K562 (cell line): ENCODE measurements around the gene ASB15. TPM values are rescaled to one million over a fixed set of nuclear protein-coding genes. Genes with fewer than 3 reads are reported as not detected.

Source experiments
- ATAC-seq: fragments of 200-7000 bp; cut with Tn5 transposase; 3 replicates; pipeline ENCODE4 v1.9.1; 2020; ENCODE audit warnings: moderate library complexity
- BruUV-seq: library from RNA; stranded (reverse); fragments of 400-500 nt; replicated peaks from 2 replicates; lab custom pipeline; 2021; lab: Mats Ljungman, UMichigan
- CTCF ChIA-PET: fragments of 300-600 bp; formaldehyde crosslinking; extraction: SDS; loops from one replicate; lab custom pipeline; 2021; ENCODE audit warnings: low intra/inter-chr PET ratio; lab: Yijun Ruan, JAX
- POLR2A ChIA-PET: fragments of 300-600, 350-650 bp; sonication (Branson Sonifier 250); formaldehyde crosslinking; extraction: SDS; loops from one replicate; lab custom pipeline; 2021; ENCODE audit warnings: antibody characterized with exemption, inconsistent platforms; lab: Yijun Ruan, JAX
- DNase-seq, 4 experiments: peaks; one replicate each; pipeline versions ENCODE4 v3.0.0 to v3.0.0-alpha.2; 2011 to 2018; ENCODE audit warnings: low spot score in 3 of 4, mixed read lengths in 3 of 4; ENCODE audit errors: extremely low read depth in 1 of 4
- FAIRE-seq: peaks from 2 replicates; lab custom pipeline; 2011; peaks lifted over from hg19 to GRCh38; lab: Jason Lieb, UNC
- H2AFZ ChIP-seq: 2 replicates; pipeline ENCODE4 v1.6.0; 2011; ENCODE audit warnings: low read depth, low read length, control low read depth, inconsistent platforms
- H3K27ac ChIP-seq: fragments of 200-600 bp; 3 replicates; pipeline ENCODE4 v1.8.0; 2011; ENCODE audit warnings: low read depth, mild to moderate bottlenecking, control low read depth, inconsistent platforms, low read length, moderate library complexity, mixed read lengths; ENCODE audit errors: extremely low read depth
- H3K27me3 ChIP-seq, 2 experiments: fragments of 300-600 bp in 1 of 2; 2 replicates in 1 of 2; 3 replicates in 1 of 2; pipeline versions ENCODE4 v1.6.0 to v1.8.0; 2011; ENCODE audit warnings: inconsistent platforms in 2 of 2, low read length in 2 of 2, mild to moderate bottlenecking in 1 of 2, mixed read lengths in 1 of 2, moderate library complexity in 1 of 2; ENCODE audit not compliant: control insufficient read depth in 2 of 2, insufficient read depth in 2 of 2
- H3K36me3 ChIP-seq: fragments of 300-600 bp; 3 replicates; pipeline ENCODE4 v1.8.0; 2011; ENCODE audit warnings: mild to moderate bottlenecking, low read length, inconsistent platforms; ENCODE audit not compliant: control insufficient read depth, insufficient read depth
- H3K4me1 ChIP-seq, 2 experiments: fragments of 200-600 bp in 1 of 2; replicated peaks in 1 of 2; 2 replicates in 1 of 2; 3 replicates in 1 of 2; pipeline versions ENCODE4 v1.5.1 to v1.8.0; 2011; ENCODE audit warnings: inconsistent platforms in 2 of 2, low read length in 2 of 2, mild to moderate bottlenecking in 1 of 2, mixed read lengths in 1 of 2, moderate library complexity in 1 of 2; ENCODE audit not compliant: control insufficient read depth in 2 of 2, insufficient read depth in 2 of 2
- H3K4me2 ChIP-seq: 2 replicates; pipeline ENCODE4 v1.6.1; 2011; ENCODE audit warnings: low read length, control low read depth, inconsistent platforms, mixed read lengths; ENCODE audit not compliant: insufficient read depth
- H3K4me3 ChIP-seq: fragments of 200-600 bp; sonication (generic), shearing (Covaris generic); 2 replicates; pipeline ENCODE4 v1.5.1; 2016; ENCODE audit warnings: control low read depth, inconsistent platforms
- H3K79me2 ChIP-seq: fragments of 200-600 bp; 3 replicates; pipeline ENCODE4 v1.8.0; 2011; ENCODE audit warnings: low read length, inconsistent platforms; ENCODE audit not compliant: control insufficient read depth, insufficient read depth
- H3K9ac ChIP-seq, 2 experiments: 2 replicates each; pipeline versions ENCODE4 v1.6.0 to v1.6.1; 2011; ENCODE audit warnings: low read depth in 2 of 2, low read length in 2 of 2, control low read depth in 1 of 2, inconsistent platforms in 1 of 2, mild to moderate bottlenecking in 1 of 2, mixed read lengths in 1 of 2; ENCODE audit not compliant: insufficient read depth in 1 of 2
- H3K9me1 ChIP-seq: one replicate; pipeline ENCODE4 v1.6.0; 2011; ENCODE audit warnings: inconsistent platforms, mild to moderate bottlenecking, low read length, moderate library complexity; ENCODE audit not compliant: control insufficient read depth, insufficient read depth
- H3K9me3 ChIP-seq: replicated peaks from 2 replicates; pipeline ENCODE4 v1.5.1; 2011; ENCODE audit warnings: low read depth, low read length, inconsistent platforms; ENCODE audit not compliant: control insufficient read depth, insufficient read depth
- H4K20me1 ChIP-seq: replicated peaks from 2 replicates; pipeline ENCODE4 v1.6.1; 2011; ENCODE audit warnings: low read length, inconsistent platforms, mixed read lengths; ENCODE audit not compliant: control insufficient read depth, insufficient read depth
- CEBPG ChIP-seq, 3 experiments: fragments of 200-800 bp in 1 of 3; sonication (Bioruptor generic) in 1 of 3; sonication (generic) in 1 of 3; formaldehyde crosslinking in 1 of 3; IDR thresholded peaks in 2 of 3; conservative IDR thresholded peaks in 1 of 3; 2 replicates each; pipeline versions ENCODE4 v1.6.1 to v1.8.0; 2016 to 2022; ENCODE audit warnings: missing compliant biosample characterization in 2 of 3, missing genetic modification characterization in 2 of 3, mild to moderate bottlenecking in 1 of 3, missing genetic modification reagents in 1 of 3
- ELF2 ChIP-seq: fragments of 250-450 bp; sonication (Bioruptor Pico); IDR thresholded peaks from 2 replicates; pipeline ENCODE4 v1.5.0; 2021; ENCODE audit warnings: mild to moderate bottlenecking
- KLF16 ChIP-seq: IDR thresholded peaks from 2 replicates; pipeline ENCODE4 v1.6.1; 2016; ENCODE audit warnings: antibody characterized with exemption
- LARP7 ChIP-seq: fragments of 450-650 bp; IDR thresholded peaks from 2 replicates; pipeline ENCODE4 v1.6.1; 2016
- POLR2H ChIP-seq: IDR thresholded peaks from 2 replicates; pipeline ENCODE4 v1.6.1; 2016; ENCODE audit warnings: missing genetic modification characterization, low read depth, mild to moderate bottlenecking, control low read depth, missing compliant biosample characterization, moderate library complexity
- RAD21 ChIP-seq, 2 experiments: fragments of 250-450 bp in 1 of 2; fragments of 450-650 bp in 1 of 2; sonication (Bioruptor Pico) in 1 of 2; formaldehyde crosslinking in 1 of 2; IDR thresholded peaks in 1 of 2; conservative IDR thresholded peaks in 1 of 2; 2 replicates each; pipeline versions ENCODE4 v1.4.0 to v1.8.0; 2020 to 2022; ENCODE audit warnings: mild to moderate bottlenecking in 2 of 2, moderate library complexity in 1 of 2
- SMC3 ChIP-seq: conservative IDR thresholded peaks from 2 replicates; pipeline ENCODE4 v1.6.1; 2011; ENCODE audit warnings: low read depth, low read length, improper control_type of control experiment; ENCODE audit not compliant: insufficient read depth
- ZFPM2 ChIP-seq: fragments of 250-450 bp; sonication (Bioruptor Pico); IDR thresholded peaks from 2 replicates; pipeline ENCODE4 v1.5.1; 2022; ENCODE audit warnings: mild to moderate bottlenecking
- ZNF263 ChIP-seq: sonication (generic); formaldehyde crosslinking; IDR thresholded peaks from 2 replicates; pipeline ENCODE4 v1.8.0; 2022; ENCODE audit warnings: mild to moderate bottlenecking, missing genetic modification reagents, borderline replicate concordance
- ZNF384 ChIP-seq: IDR thresholded peaks from 2 replicates; pipeline ENCODE4 v1.6.1; 2012; ENCODE audit warnings: low read depth, low read length, improper control_type of control experiment
- WGBS: fragments of 100-300 bp; shearing (Covaris generic); methylation state at CpG from one replicate; pipeline ENCODE4 v1.1.6; 2016; ENCODE audit warnings: low coverage, mixed read lengths; ENCODE audit not compliant: insufficient coverage; ENCODE audit errors: missing lambda C conversion rate; 5-methylcytosine and 5-hydroxymethylcytosine counted together
- in situ Hi-C: fragments of 300-500 bp; cut with MboI; formaldehyde crosslinking; loops from 4 replicates; pipeline ENCODE4 v1.15.0; 2018; ENCODE audit warnings: inconsistent platforms, mixed read lengths
- intact Hi-C: fragments of 100-400 bp; cut with micrococcal nuclease; formaldehyde crosslinking; loops from 2 replicates; pipeline ENCODE4 v1.14.2; 2022
- polyA plus RNA-seq, 8 experiments: library from polyadenylated mRNA; depleted of rRNA in 4 of 8; stranded (reverse) in 5 of 8; unstranded in 3 of 8; fragments of >200 nt; fragmentation: Nextera tagmentation in 2 of 8; fragmentation: Illumina TruSeq in 1 of 8; extraction: Ambion mirVana in 2 of 8; extraction: Trizol in 1 of 8; gene quantifications; 2 replicates each; pipeline versions ENCODE4 v1.2.1 to v1.2.3, GENCODE V29; 2011 to 2014; ENCODE audit warnings: inconsistent platforms in 1 of 8, missing spikeins in 1 of 8
- total RNA-seq, 7 experiments: library from RNA; depleted of rRNA in 6 of 7; stranded (reverse); fragments of >200 nt in 6 of 7; fragmentation: Illumina TruSeq in 2 of 7; extraction: Trizol in 2 of 7; gene quantifications; 2 replicates each; pipeline versions ENCODE4 v1.2.1 to v1.2.3, GENCODE V29; 2011 to 2021; ENCODE audit warnings: low replicate concordance in 1 of 7
- TF ChIP-seq, protein P1 (sequence below), 3 experiments: IDR thresholded peaks in 2 of 3; conservative IDR thresholded peaks in 1 of 3; 2 replicates each; pipeline ENCODE4 v1.5.1; 2011 to 2012; ENCODE audit warnings: low read length in 3 of 3, mild to moderate bottlenecking in 3 of 3, control low read depth in 2 of 3, improper control_type of control experiment in 1 of 3, inconsistent platforms in 1 of 3, low read depth in 1 of 3, mixed read lengths in 1 of 3, moderate library complexity in 1 of 3; ENCODE audit not compliant: insufficient read depth in 2 of 3
- TF ChIP-seq, protein P2 (sequence below): fragments of 250-450 bp; sonication (Bioruptor Pico); IDR thresholded peaks from 2 replicates; pipeline ENCODE4 v1.8.0; 2022; ENCODE audit warnings: moderate library complexity, mild to moderate bottlenecking, inconsistent platforms
- TF ChIP-seq, protein P3 (sequence below): fragments of 450-650 bp; formaldehyde crosslinking; IDR thresholded peaks from 2 replicates; pipeline ENCODE4 v1.4.0; 2020; ENCODE audit warnings: mild to moderate bottlenecking, moderate library complexity
- TF ChIP-seq, protein P4 (sequence below): IDR thresholded peaks from 2 replicates; pipeline ENCODE4 v1.6.1; 2012; ENCODE audit warnings: low read depth, low read length, improper control_type of control experiment, borderline replicate concordance

ASB15 gene
- total and polyA plus RNA-seq, 9 of the 15 experiments (the other 6 are each of a cell fraction or from before 2014, with no cell fraction given): 0.03 to 0.14 (median 0.04) TPM; not detected in 3

DNA sequence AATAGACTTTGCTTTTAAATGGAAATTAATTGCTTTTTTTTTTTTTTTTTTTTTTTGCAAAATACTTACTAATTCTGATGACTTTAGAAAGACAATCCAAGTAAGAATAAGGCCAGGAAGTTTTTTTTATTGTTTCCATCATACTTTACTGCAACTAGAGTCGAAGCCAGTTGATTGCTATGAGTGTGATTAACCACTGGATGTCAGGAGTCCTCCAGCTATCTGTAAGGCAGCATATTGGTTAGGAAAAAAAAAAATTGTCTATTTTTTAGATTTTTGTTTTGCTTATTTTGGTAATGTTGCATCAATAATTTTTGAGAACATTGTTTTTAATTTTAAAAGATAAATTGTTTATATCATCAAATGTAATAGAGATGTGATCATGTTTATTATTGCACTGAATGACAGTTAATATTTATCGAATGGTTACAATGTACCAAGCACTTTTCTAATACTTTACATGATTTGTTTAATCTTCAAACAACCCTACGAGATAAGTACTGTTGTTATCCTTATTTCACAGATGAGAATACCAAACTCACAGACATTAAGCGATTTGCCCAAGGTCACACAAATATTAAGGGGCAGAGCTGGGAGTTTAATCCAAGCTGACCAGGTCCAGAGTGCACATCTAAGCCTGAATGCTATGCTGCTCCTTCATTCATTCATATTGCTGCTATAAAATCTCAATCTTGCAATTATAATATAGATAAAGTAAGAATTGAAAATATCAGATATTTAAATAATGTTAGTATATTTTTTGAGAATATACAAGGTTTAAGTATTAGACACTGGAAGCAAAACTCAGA is 34.1 kb downstream of the ASB15 start:
- POLR2A ChIA-PET: no interaction called here
- Histone ChIP-seq H3K9ac (no peak overlapping the region), H3K9me1 (no peaks in the 10 kb centered on the region), H4K20me1 (no peaks in the 10 kb centered on the region), H3K4me2 (no peak overlapping the region), H2AFZ (no peak overlapping the region), H3K27me3 (no peaks in the 10 kb centered on the region), H3K27ac (no peak overlapping the region), H3K4me3 (no peak overlapping the region), H3K9me3 (no peaks in the 10 kb centered on the region), H3K4me1 (no peaks in the 10 kb centered on the region), H3K79me2 (no peaks in the 10 kb centered on the region), H3K36me3 (no peaks in the 10 kb centered on the region)
- ATAC-seq (peak; percentile 89), DNase-seq (peak; percentile 40 to 54 (median 47)), FAIRE-seq (peak; percentile 54)
- WGBS: 4% methylated on average over 4 of the region's 4 CpGs
- no TSS peak for BruUV-seq
- CTCF ChIA-PET: interaction anchor here (0.6 to 3.0 kb wide), 5 partner anchors 47 to 237 kb away, joined by 4 to 27 read pairs (median 6); no protein-coding TSS in a partner anchor
- intact Hi-C loops: loop anchor here (1.0 to 5.0 kb wide), 6 partner anchors 55 to 1152 kb away; no protein-coding TSS in a partner anchor
- in situ Hi-C loops: no loop called here
- TF ChIP-seq SMC3 (peak; percentile 46), ZNF384 (peak; percentile 95), ELF2 (CRISPR knock-in tag) (no peak), ZFPM2 (CRISPR knock-in tag) (no peak), LARP7 (no peak), ZNF263 (no peak), RAD21 (CRISPR knock-in tag; conservative IDR thresholded peaks at IDR 0.05 in 1 of 2, IDR thresholded peaks at IDR 0.05 in 1 of 2) (peak; percentile 97 to 98), KLF16 (peak; percentile 34; the same call in 1 of the 2 replicates), CEBPG (CRISPR knock-in tag; IDR thresholded peaks at IDR 0.05) (no peak), CEBPG (tag; conservative IDR thresholded peaks at IDR 0.05 in 1 of 2, IDR thresholded peaks at IDR 0.05 in 1 of 2) (0 out of 4 replicates have a peak, but pooled peaks have one; percentile 5 to 21), POLR2H (tag) (peak; percentile 69)
- TF ChIP-seq, protein P1, sequence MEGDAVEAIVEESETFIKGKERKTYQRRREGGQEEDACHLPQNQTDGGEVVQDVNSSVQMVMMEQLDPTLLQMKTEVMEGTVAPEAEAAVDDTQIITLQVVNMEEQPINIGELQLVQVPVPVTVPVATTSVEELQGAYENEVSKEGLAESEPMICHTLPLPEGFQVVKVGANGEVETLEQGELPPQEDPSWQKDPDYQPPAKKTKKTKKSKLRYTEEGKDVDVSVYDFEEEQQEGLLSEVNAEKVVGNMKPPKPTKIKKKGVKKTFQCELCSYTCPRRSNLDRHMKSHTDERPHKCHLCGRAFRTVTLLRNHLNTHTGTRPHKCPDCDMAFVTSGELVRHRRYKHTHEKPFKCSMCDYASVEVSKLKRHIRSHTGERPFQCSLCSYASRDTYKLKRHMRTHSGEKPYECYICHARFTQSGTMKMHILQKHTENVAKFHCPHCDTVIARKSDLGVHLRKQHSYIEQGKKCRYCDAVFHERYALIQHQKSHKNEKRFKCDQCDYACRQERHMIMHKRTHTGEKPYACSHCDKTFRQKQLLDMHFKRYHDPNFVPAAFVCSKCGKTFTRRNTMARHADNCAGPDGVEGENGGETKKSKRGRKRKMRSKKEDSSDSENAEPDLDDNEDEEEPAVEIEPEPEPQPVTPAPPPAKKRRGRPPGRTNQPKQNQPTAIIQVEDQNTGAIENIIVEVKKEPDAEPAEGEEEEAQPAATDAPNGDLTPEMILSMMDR (IDR thresholded peaks at IDR 0.05 in 2 of 3, conservative IDR thresholded peaks at IDR 0.05 in 1 of 3; ENCODE audit: insufficient read depth in 2 of 3, low read depth in 1 of 3, low read length in 3 of 3): peak; percentile 63 to 93 (median 65); a peak in 5 of 6 replicates
- TF ChIP-seq, protein P2, sequence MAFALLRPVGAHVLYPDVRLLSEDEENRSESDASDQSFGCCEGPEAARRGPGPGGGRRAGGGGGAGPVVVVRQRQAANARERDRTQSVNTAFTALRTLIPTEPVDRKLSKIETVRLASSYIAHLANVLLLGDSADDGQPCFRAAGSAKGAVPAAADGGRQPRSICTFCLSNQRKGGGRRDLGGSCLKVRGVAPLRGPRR (CRISPR knock-in tag): no peak
- TF ChIP-seq, protein P3, sequence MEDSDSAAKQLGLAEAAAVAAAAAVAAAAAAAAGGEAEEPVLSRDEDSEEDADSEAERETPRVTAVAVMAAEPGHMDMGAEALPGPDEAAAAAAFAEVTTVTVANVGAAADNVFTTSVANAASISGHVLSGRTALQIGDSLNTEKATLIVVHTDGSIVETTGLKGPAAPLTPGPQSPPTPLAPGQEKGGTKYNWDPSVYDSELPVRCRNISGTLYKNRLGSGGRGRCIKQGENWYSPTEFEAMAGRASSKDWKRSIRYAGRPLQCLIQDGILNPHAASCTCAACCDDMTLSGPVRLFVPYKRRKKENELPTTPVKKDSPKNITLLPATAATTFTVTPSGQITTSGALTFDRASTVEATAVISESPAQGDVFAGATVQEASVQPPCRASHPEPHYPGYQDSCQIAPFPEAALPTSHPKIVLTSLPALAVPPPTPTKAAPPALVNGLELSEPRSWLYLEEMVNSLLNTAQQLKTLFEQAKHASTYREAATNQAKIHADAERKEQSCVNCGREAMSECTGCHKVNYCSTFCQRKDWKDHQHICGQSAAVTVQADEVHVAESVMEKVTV (CRISPR knock-in tag): peak; percentile 97
- TF ChIP-seq, protein P4, sequence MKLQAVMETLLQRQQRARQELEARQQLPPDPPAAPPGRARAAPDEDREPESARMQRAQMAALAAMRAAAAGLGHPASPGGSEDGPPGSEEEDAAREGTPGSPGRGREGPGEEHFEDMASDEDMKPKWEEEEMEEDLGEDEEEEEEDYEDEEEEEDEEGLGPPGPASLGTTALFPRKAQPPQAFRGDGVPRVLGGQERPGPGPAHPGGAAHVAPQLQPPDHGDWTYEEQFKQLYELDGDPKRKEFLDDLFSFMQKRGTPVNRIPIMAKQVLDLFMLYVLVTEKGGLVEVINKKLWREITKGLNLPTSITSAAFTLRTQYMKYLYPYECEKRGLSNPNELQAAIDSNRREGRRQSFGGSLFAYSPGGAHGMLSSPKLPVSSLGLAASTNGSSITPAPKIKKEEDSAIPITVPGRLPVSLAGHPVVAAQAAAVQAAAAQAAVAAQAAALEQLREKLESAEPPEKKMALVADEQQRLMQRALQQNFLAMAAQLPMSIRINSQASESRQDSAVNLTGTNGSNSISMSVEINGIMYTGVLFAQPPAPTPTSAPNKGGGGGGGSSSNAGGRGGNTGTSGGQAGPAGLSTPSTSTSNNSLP: peak; percentile 30; the same call in 1 of the 2 replicates
